WTC11 (cell line): ENCODE measurements around the gene CCDC28B. TPM values are rescaled to one million over a fixed set of nuclear protein-coding genes. Genes with fewer than 3 reads are reported as not detected.

ENCODE experiments used
- ATAC-seq: fragments of 200-7000 bp; cut with Tn5 transposase; 2 replicates; pipeline ENCODE4 v1.10.0; 2021; ENCODE audit warnings: mild to moderate bottlenecking, moderate library complexity
- Bru-seq: library from RNA; stranded (reverse); fragments of 400-500 nt; gene quantifications from one replicate; lab custom pipeline; 2021; lab: Mats Ljungman, UMichigan
- CTCF ChIA-PET: fragments of 300-600 bp; sonication (Branson Sonifier 250); formaldehyde crosslinking; loops from one replicate; lab custom pipeline; 2021; ENCODE audit warnings: antibody characterized with exemption; lab: Charles Lee
- POLR2A ChIA-PET: fragments of 350-600 bp; sonication (Branson Sonifier 250); formaldehyde crosslinking; loops from one replicate; lab custom pipeline; 2021; ENCODE audit warnings: antibody characterized with exemption; lab: Charles Lee
- DNase-seq: peaks from one replicate; pipeline ENCODE4 v3.0.0; 2021; ENCODE audit warnings: low spot score
- H3K27ac Mint-ChIP-seq: 2 replicates; pipeline ENCODE4 v1.8.0; 2021; ENCODE audit warnings: mixed read lengths
- H3K27me3 Mint-ChIP-seq: 2 replicates; pipeline ENCODE4 v1.8.0; 2021; ENCODE audit warnings: low read depth, mild to moderate bottlenecking, moderate library complexity, mixed read lengths
- H3K36me3 Mint-ChIP-seq: 2 replicates; pipeline ENCODE4 v1.8.0; 2021; ENCODE audit warnings: mixed read lengths
- H3K4me1 Mint-ChIP-seq: 2 replicates; pipeline ENCODE4 v1.8.0; 2022; ENCODE audit warnings: mixed read lengths
- H3K4me3 Mint-ChIP-seq: 2 replicates; pipeline ENCODE4 v1.8.0; 2021; ENCODE audit warnings: mild to moderate bottlenecking, moderate library complexity, mixed read lengths
- H3K9me3 Mint-ChIP-seq: 2 replicates; pipeline ENCODE4 v1.8.0; 2021; ENCODE audit warnings: mixed read lengths
- CREM ChIP-seq: sonication (generic); formaldehyde crosslinking; IDR thresholded peaks from 2 replicates; pipeline ENCODE4 v1.8.1; 2022; ENCODE audit warnings: mild to moderate bottlenecking, missing genetic modification reagents, moderate library complexity
- FOXJ3 ChIP-seq: sonication (generic); formaldehyde crosslinking; IDR thresholded peaks from 2 replicates; pipeline ENCODE4 v1.9.0; 2021; ENCODE audit warnings: missing genetic modification reagents, mild to moderate bottlenecking, borderline replicate concordance
- FOXP1 ChIP-seq: sonication (generic); formaldehyde crosslinking; IDR thresholded peaks from 2 replicates; pipeline ENCODE4 v1.8.0; 2022; ENCODE audit warnings: missing genetic modification reagents, mild to moderate bottlenecking, moderate library complexity, borderline replicate concordance
- HMGA2 ChIP-seq: fragments of 250-450 bp; sonication (Bioruptor Pico); IDR thresholded peaks from 2 replicates; pipeline ENCODE4 v1.4.0; 2021; ENCODE audit warnings: mild to moderate bottlenecking, moderate library complexity
- JAZF1 ChIP-seq: fragments of 250-450 bp; sonication (Bioruptor Pico); IDR thresholded peaks from 2 replicates; pipeline ENCODE4 v1.9.0; 2021; ENCODE audit warnings: moderate library complexity, mild to moderate bottlenecking, inconsistent platforms
- OVOL2 ChIP-seq: fragments of 250-450 bp; sonication (Bioruptor Pico); IDR thresholded peaks from 2 replicates; pipeline ENCODE4 v1.9.0; 2021; ENCODE audit warnings: mild to moderate bottlenecking, borderline replicate concordance
- ZNF263 ChIP-seq: sonication (generic); formaldehyde crosslinking; IDR thresholded peaks from 2 replicates; pipeline ENCODE4 v1.8.1; 2022; ENCODE audit warnings: low read depth, mild to moderate bottlenecking, moderate library complexity, missing genetic modification reagents
- ZNF396 ChIP-seq: fragments of 250-450 bp; sonication (Bioruptor Pico); IDR thresholded peaks from 2 replicates; pipeline ENCODE4 v1.8.0; 2021; ENCODE audit warnings: mild to moderate bottlenecking, moderate library complexity, borderline replicate concordance
- ZNF416 ChIP-seq: fragments of 250-450 bp; sonication (Bioruptor Pico); IDR thresholded peaks from 2 replicates; pipeline ENCODE4 v1.9.0; 2021; ENCODE audit warnings: mild to moderate bottlenecking, inconsistent platforms
- long read RNA-seq, 3 experiments: library from RNA in 1 of 3; library from capped mRNA in 1 of 3; library from polyadenylated mRNA in 1 of 3; unstranded in 2 of 3; stranded (forward) in 1 of 3; transcript quantifications; one replicate each; pipeline ENCODE4 v2.0.0, GENCODE V29; 2021
- total RNA-seq: library from RNA; stranded (reverse); gene quantifications from 3 replicates; pipeline ENCODE4 v1.2.3, GENCODE V29; 2021
- TF ChIP-seq, protein P1 (sequence below): sonication (generic); formaldehyde crosslinking; IDR thresholded peaks from 2 replicates; pipeline ENCODE4 v1.8.0; 2022; ENCODE audit warnings: missing genetic modification reagents
- TF ChIP-seq, protein P2 (sequence below): sonication (generic); formaldehyde crosslinking; IDR thresholded peaks from 2 replicates; pipeline ENCODE4 v1.8.0; 2022; ENCODE audit warnings: mild to moderate bottlenecking, missing genetic modification reagents
- TF ChIP-seq, protein P3 (sequence below): sonication (generic); formaldehyde crosslinking; IDR thresholded peaks from 2 replicates; pipeline ENCODE4 v1.8.1; 2022; ENCODE audit warnings: mild to moderate bottlenecking, moderate library complexity, missing genetic modification reagents
- TF ChIP-seq, protein P4 (sequence below): fragments of 250-450 bp; sonication (Bioruptor Pico); IDR thresholded peaks from 2 replicates; pipeline ENCODE4 v1.9.0; 2021; ENCODE audit warnings: mild to moderate bottlenecking
- TF ChIP-seq, protein P5 (sequence below): fragments of 200-600 bp; IDR thresholded peaks from 2 replicates; pipeline ENCODE4 v1.8.0; 2022; ENCODE audit warnings: antibody characterized with exemption
- TF ChIP-seq, protein P6 (sequence below): fragments of 250-450 bp; sonication (Bioruptor Pico); IDR thresholded peaks from 2 replicates; pipeline ENCODE4 v1.9.0; 2021; ENCODE audit warnings: mild to moderate bottlenecking
- TF ChIP-seq, protein P7 (sequence below): sonication (generic); formaldehyde crosslinking; IDR thresholded peaks from 2 replicates; pipeline ENCODE4 v1.8.1; 2023; ENCODE audit warnings: mild to moderate bottlenecking, missing genetic modification reagents

Gene CCDC28B
- total RNA-seq (29.0 to 34.4 TPM (median 29.9 TPM) in 3 replicates), Bru-seq, nascent RNA (percentile 53 among the genes with signal in this experiment)
- long read RNA-seq, experiment 1, transcript CCDC28B-201 (6 exons, 1,089 nt) = major isoform, 41 of 49 reads
- long read RNA-seq, experiment 1, partial matches to known transcripts = 1 of 49 reads
- long read RNA-seq, experiment 1, other reads (novel, unspliced or antisense) = 5 of 49 reads
- long read RNA-seq, experiment 2, transcript CCDC28B-201 (6 exons, 1,089 nt) = major isoform, 14 of 48 reads
- long read RNA-seq, experiment 2, partial matches to known transcripts = 16 of 48 reads
- long read RNA-seq, experiment 2, other reads (novel, unspliced or antisense) = 18 of 48 reads
- long read RNA-seq, experiment 3, transcript CCDC28B-201 (6 exons, 1,089 nt) = major isoform, 134 of 147 reads
- long read RNA-seq, experiment 3, partial matches to known transcripts = 8 of 147 reads
- long read RNA-seq, experiment 3, other reads (novel, unspliced or antisense) = 3 of 147 reads

DNA sequence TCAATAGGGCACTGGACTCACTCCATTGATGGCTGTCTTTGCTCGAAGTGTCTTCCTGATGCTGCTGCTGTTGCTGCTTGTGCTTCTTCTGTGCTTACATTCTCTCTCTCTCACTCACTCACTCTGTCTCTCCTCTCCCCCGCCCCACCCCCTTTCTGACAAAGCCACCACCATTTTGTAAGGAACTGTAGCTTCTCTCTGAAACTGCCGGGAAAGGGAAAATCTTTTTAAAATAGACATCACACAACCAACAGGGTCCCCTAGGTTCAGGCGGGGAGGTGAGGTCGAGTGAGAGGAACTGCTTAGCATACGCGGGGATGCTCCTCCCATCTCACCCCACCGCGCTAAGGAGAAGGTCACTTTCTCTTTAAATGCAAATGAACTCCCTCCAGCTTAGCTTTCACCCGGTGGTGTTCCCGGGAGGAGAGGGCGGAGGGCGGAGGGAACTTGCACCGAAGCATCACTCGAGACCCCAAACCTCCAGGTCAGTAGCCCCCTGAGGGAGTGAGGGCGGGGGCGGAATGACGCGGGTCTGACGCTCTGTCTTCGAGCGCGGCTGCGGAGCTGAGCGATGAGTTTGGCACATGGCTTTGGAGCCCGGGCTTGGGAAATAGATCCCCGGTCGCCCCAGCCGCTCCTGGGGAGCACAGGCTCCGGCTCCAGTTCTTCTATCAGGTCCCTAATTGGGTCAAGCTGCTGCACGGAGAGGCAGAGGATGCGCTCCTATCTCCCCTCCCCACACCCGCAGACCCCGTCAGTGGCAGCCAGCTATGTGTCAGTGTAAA is at the start of gene CCDC28B:
TSS of gene CCDC28B (plus strand) at position 370 of the 785 bp plus-strand sequence. CDS start 1,341 bp downstream, outside the sequence.
- Mint-ChIP-seq H3K4me3 (peak within 1 kb of the TSS; percentile 84), H3K9me3 (no peaks in the 10 kb centered on the region), H3K27me3 (peaks cover 8% of the 10 kb centered on the region), H3K27ac (peak within 1 kb of the TSS; percentile 69), H3K4me1 (peaks cover 40% of the 10 kb centered on the region), H3K36me3 (peaks cover 24% of the 10 kb centered on the region)
- DNase-seq (peak; percentile 71), ATAC-seq (peak; percentile 71)
- CTCF ChIA-PET = interaction anchor here (0.6 to 3.5 kb wide), 10 partner anchors 10 to 509 kb away, joined by 3 to 27 read pairs (median 5); partner anchors contain the start of genes TMEM39B and TXLNA
- POLR2A ChIA-PET = interaction anchor here (0.5 to 2.8 kb wide), 10 partner anchors 15 to 235 kb away, joined by 3 to 11 read pairs (median 6); partner anchors contain the start of genes KPNA6, MARCKSL1, TMEM39B and TXLNA
- TF ChIP-seq JAZF1 (CRISPR knock-in tag) (no peak), ZNF416 (CRISPR knock-in tag) (0 out of 2 replicates have a peak, but pooled peaks have one; percentile 64), OVOL2 (CRISPR knock-in tag) (no peak), FOXJ3 (CRISPR knock-in tag) (no peak), FOXP1 (CRISPR knock-in tag) (peak; percentile 67; the same call in 1 of the 2 replicates), HMGA2 (CRISPR knock-in tag) (no peak), ZNF263 (CRISPR knock-in tag) (0 out of 2 replicates have a peak, but pooled peaks have one; percentile 38), ZNF396 (CRISPR knock-in tag) (no peak), CREM (CRISPR knock-in tag) (peak; percentile 51; the same call in 1 of the 2 replicates)
- TF ChIP-seq, protein P1, sequence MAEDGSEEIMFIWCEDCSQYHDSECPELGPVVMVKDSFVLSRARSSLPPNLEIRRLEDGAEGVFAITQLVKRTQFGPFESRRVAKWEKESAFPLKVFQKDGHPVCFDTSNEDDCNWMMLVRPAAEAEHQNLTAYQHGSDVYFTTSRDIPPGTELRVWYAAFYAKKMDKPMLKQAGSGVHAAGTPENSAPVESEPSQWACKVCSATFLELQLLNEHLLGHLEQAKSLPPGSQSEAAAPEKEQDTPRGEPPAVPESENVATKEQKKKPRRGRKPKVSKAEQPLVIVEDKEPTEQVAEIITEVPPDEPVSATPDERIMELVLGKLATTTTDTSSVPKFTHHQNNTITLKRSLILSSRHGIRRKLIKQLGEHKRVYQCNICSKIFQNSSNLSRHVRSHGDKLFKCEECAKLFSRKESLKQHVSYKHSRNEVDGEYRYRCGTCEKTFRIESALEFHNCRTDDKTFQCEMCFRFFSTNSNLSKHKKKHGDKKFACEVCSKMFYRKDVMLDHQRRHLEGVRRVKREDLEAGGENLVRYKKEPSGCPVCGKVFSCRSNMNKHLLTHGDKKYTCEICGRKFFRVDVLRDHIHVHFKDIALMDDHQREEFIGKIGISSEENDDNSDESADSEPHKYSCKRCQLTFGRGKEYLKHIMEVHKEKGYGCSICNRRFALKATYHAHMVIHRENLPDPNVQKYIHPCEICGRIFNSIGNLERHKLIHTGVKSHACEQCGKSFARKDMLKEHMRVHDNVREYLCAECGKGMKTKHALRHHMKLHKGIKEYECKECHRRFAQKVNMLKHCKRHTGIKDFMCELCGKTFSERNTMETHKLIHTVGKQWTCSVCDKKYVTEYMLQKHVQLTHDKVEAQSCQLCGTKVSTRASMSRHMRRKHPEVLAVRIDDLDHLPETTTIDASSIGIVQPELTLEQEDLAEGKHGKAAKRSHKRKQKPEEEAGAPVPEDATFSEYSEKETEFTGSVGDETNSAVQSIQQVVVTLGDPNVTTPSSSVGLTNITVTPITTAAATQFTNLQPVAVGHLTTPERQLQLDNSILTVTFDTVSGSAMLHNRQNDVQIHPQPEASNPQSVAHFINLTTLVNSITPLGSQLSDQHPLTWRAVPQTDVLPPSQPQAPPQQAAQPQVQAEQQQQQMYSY (CRISPR knock-in tag) = peak; percentile 92
- TF ChIP-seq, protein P2, sequence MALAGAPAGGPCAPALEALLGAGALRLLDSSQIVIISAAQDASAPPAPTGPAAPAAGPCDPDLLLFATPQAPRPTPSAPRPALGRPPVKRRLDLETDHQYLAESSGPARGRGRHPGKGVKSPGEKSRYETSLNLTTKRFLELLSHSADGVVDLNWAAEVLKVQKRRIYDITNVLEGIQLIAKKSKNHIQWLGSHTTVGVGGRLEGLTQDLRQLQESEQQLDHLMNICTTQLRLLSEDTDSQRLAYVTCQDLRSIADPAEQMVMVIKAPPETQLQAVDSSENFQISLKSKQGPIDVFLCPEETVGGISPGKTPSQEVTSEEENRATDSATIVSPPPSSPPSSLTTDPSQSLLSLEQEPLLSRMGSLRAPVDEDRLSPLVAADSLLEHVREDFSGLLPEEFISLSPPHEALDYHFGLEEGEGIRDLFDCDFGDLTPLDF = no peak
- TF ChIP-seq, protein P3, sequence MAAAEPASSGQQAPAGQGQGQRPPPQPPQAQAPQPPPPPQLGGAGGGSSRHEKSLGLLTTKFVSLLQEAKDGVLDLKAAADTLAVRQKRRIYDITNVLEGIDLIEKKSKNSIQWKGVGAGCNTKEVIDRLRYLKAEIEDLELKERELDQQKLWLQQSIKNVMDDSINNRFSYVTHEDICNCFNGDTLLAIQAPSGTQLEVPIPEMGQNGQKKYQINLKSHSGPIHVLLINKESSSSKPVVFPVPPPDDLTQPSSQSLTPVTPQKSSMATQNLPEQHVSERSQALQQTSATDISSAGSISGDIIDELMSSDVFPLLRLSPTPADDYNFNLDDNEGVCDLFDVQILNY (CRISPR knock-in tag) = 0 out of 2 replicates have a peak, but pooled peaks have one; percentile 36
- TF ChIP-seq, protein P4, sequence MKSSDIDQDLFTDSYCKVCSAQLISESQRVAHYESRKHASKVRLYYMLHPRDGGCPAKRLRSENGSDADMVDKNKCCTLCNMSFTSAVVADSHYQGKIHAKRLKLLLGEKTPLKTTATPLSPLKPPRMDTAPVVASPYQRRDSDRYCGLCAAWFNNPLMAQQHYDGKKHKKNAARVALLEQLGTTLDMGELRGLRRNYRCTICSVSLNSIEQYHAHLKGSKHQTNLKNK (CRISPR knock-in tag) = no peak
- TF ChIP-seq, protein P5, sequence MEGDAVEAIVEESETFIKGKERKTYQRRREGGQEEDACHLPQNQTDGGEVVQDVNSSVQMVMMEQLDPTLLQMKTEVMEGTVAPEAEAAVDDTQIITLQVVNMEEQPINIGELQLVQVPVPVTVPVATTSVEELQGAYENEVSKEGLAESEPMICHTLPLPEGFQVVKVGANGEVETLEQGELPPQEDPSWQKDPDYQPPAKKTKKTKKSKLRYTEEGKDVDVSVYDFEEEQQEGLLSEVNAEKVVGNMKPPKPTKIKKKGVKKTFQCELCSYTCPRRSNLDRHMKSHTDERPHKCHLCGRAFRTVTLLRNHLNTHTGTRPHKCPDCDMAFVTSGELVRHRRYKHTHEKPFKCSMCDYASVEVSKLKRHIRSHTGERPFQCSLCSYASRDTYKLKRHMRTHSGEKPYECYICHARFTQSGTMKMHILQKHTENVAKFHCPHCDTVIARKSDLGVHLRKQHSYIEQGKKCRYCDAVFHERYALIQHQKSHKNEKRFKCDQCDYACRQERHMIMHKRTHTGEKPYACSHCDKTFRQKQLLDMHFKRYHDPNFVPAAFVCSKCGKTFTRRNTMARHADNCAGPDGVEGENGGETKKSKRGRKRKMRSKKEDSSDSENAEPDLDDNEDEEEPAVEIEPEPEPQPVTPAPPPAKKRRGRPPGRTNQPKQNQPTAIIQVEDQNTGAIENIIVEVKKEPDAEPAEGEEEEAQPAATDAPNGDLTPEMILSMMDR = no peak
- TF ChIP-seq, protein P6, sequence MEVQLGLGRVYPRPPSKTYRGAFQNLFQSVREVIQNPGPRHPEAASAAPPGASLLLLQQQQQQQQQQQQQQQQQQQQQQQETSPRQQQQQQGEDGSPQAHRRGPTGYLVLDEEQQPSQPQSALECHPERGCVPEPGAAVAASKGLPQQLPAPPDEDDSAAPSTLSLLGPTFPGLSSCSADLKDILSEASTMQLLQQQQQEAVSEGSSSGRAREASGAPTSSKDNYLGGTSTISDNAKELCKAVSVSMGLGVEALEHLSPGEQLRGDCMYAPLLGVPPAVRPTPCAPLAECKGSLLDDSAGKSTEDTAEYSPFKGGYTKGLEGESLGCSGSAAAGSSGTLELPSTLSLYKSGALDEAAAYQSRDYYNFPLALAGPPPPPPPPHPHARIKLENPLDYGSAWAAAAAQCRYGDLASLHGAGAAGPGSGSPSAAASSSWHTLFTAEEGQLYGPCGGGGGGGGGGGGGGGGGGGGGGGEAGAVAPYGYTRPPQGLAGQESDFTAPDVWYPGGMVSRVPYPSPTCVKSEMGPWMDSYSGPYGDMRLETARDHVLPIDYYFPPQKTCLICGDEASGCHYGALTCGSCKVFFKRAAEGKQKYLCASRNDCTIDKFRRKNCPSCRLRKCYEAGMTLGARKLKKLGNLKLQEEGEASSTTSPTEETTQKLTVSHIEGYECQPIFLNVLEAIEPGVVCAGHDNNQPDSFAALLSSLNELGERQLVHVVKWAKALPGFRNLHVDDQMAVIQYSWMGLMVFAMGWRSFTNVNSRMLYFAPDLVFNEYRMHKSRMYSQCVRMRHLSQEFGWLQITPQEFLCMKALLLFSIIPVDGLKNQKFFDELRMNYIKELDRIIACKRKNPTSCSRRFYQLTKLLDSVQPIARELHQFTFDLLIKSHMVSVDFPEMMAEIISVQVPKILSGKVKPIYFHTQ (CRISPR knock-in tag) = no peak
- TF ChIP-seq, protein P7, sequence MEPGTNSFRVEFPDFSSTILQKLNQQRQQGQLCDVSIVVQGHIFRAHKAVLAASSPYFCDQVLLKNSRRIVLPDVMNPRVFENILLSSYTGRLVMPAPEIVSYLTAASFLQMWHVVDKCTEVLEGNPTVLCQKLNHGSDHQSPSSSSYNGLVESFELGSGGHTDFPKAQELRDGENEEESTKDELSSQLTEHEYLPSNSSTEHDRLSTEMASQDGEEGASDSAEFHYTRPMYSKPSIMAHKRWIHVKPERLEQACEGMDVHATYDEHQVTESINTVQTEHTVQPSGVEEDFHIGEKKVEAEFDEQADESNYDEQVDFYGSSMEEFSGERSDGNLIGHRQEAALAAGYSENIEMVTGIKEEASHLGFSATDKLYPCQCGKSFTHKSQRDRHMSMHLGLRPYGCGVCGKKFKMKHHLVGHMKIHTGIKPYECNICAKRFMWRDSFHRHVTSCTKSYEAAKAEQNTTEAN (CRISPR knock-in tag) = no peak
